OCI-LY7 (cell line): ENCODE data around the gene VSNL1. TPM values are rescaled to one million over a fixed set of nuclear protein-coding genes. Genes with fewer than 3 reads are reported as not detected.

Experiments
- BruUV-seq: library from RNA; stranded (reverse); fragments of 400-500 nt; replicated peaks from 2 replicates; lab custom pipeline; 2021; lab: Mats Ljungman, UMichigan
- CTCF ChIA-PET: fragments of 300-600 bp; sonication (Branson Sonifier 250); formaldehyde crosslinking; loops from one replicate; lab custom pipeline; 2022; ENCODE audit warnings: antibody characterized with exemption; ENCODE audit not compliant: unreplicated experiment; lab: Charles Lee
- POLR2A ChIA-PET: fragments of 300-600 bp; sonication (Branson Sonifier 250); formaldehyde crosslinking; loops from one replicate; lab custom pipeline; 2022; ENCODE audit warnings: antibody characterized with exemption; lab: Charles Lee
- DNase-seq: peaks from one replicate; pipeline ENCODE4 v3.0.0-alpha.2; 2015; ENCODE audit warnings: low spot score
- H2AFZ ChIP-seq: fragments of 200-600 bp; sonication (generic), shearing (Covaris generic); 2 replicates; pipeline ENCODE4 v1.6.1; 2014; ENCODE audit warnings: mild to moderate bottlenecking, antibody characterized with exemption, low read length, moderate library complexity
- H3K27ac ChIP-seq: fragments of 200-600 bp; sonication (generic); 2 replicates; pipeline ENCODE4 v1.5.1; 2014; ENCODE audit warnings: mixed run types, low read depth, mild to moderate bottlenecking, moderate library complexity, low read length, inconsistent platforms; ENCODE audit not compliant: poor library complexity, severe bottlenecking
- H3K36me3 ChIP-seq: fragments of 200-600 bp; sonication (generic); 2 replicates; pipeline ENCODE4 v1.6.1; 2014; ENCODE audit warnings: mild to moderate bottlenecking, antibody characterized with exemption, low read length, moderate library complexity, mixed read lengths; ENCODE audit not compliant: insufficient read depth
- H3K4me1 ChIP-seq: fragments of 200-600 bp; sonication (generic); 2 replicates; pipeline ENCODE4 v1.5.1; 2014; ENCODE audit warnings: mild to moderate bottlenecking, low read length; ENCODE audit not compliant: insufficient read depth, poor library complexity, severe bottlenecking
- H3K4me2 ChIP-seq: fragments of 200-600 bp; sonication (generic); 2 replicates; pipeline ENCODE4 v1.6.1; 2014; ENCODE audit warnings: mild to moderate bottlenecking, low read length
- H3K4me3 ChIP-seq: fragments of 200-600 bp; sonication (generic); 2 replicates; pipeline ENCODE4 v1.5.1; 2014; ENCODE audit warnings: mild to moderate bottlenecking, low read depth, low read length; ENCODE audit not compliant: poor library complexity, severe bottlenecking
- H3K79me2 ChIP-seq: fragments of 200-600 bp; sonication (generic); 2 replicates; pipeline ENCODE4 v1.6.1; 2016; ENCODE audit warnings: low read depth, mild to moderate bottlenecking, low read length, moderate library complexity, mixed read lengths; ENCODE audit not compliant: insufficient read depth
- H3K9me2 ChIP-seq: fragments of 200-600 bp; sonication (generic); 2 replicates; pipeline ENCODE4 v1.6.1; 2016; ENCODE audit warnings: mild to moderate bottlenecking, low read length, mixed read lengths; ENCODE audit not compliant: insufficient read depth
- H3K9me3 ChIP-seq: fragments of 200-600 bp; sonication (generic); 2 replicates; pipeline ENCODE4 v1.6.1; 2014; ENCODE audit warnings: mild to moderate bottlenecking, mixed run types, low read length, mixed read lengths
- H4K20me1 ChIP-seq: fragments of 200-600 bp; sonication (generic); 2 replicates; pipeline ENCODE4 v1.6.1; 2014; ENCODE audit warnings: mild to moderate bottlenecking, antibody characterized with exemption, low read length, moderate library complexity, mixed read lengths; ENCODE audit not compliant: insufficient read depth
- CTCF ChIP-seq: fragments of 200-600 bp; sonication (generic); conservative IDR thresholded peaks from 2 replicates; pipeline ENCODE4 v1.5.1; 2014; ENCODE audit warnings: mild to moderate bottlenecking, antibody characterized with exemption, low read length, moderate library complexity, mixed read lengths
- EZH2phosphoT487 ChIP-seq: fragments of 200-600 bp; sonication (generic); IDR thresholded peaks from 2 replicates; pipeline ENCODE4 v1.6.1; 2018; ENCODE audit warnings: low read depth, borderline replicate concordance, mild to moderate bottlenecking, mixed run types, antibody characterized with exemption, low read length, moderate library complexity, mixed read lengths
- intact Hi-C: fragments of 100-400 bp; cut with micrococcal nuclease; formaldehyde crosslinking; loops from one replicate; pipeline ENCODE4 v1.10.0; 2022; ENCODE audit not compliant: unreplicated experiment
- total RNA-seq, 2 experiments: library from RNA; depleted of rRNA in 1 of 2; stranded (reverse); fragments of >200 nt in 1 of 2; shearing (Covaris generic) in 1 of 2; gene quantifications; 2 replicates each; pipeline ENCODE4 v1.2.3, GENCODE V29; 2014 to 2022

Gene VSNL1
- total RNA-seq, 2 experiments from 2014 or later: not detected

- no peak for DNase-seq
- POLR2A ChIA-PET: interaction anchor here (0.6 kb wide), 2 partner anchors 38 to 1183 kb away, joined by 3 read pairs; no protein-coding TSS in a partner anchor
- Histone ChIP-seq H3K4me1 (no peaks in the 10 kb centered on the region), H3K4me2 (no peak overlapping the region), H3K36me3 (no peaks in the 10 kb centered on the region), H3K79me2 (no peaks in the 10 kb centered on the region), H3K9me3 (no peaks in the 10 kb centered on the region), H3K9me2 (no peaks in the 10 kb centered on the region), H2AFZ (no peak overlapping the region), H3K4me3 (no peak overlapping the region), H3K27ac (no peak overlapping the region), H4K20me1 (no peaks in the 10 kb centered on the region)
- BruUV-seq: no TSS peak
- intact Hi-C loops: loop anchor here (5.0 kb wide), 1 partner anchor 277 kb away; no protein-coding TSS in a partner anchor
- CTCF ChIA-PET: no interaction called here
- TF ChIP-seq EZH2phosphoT487 (no peak), CTCF (no peak)
Measured at GRCh38 chr2:17640406-17640805, 99.9 kb downstream of the VSNL1 start.

DNA sequence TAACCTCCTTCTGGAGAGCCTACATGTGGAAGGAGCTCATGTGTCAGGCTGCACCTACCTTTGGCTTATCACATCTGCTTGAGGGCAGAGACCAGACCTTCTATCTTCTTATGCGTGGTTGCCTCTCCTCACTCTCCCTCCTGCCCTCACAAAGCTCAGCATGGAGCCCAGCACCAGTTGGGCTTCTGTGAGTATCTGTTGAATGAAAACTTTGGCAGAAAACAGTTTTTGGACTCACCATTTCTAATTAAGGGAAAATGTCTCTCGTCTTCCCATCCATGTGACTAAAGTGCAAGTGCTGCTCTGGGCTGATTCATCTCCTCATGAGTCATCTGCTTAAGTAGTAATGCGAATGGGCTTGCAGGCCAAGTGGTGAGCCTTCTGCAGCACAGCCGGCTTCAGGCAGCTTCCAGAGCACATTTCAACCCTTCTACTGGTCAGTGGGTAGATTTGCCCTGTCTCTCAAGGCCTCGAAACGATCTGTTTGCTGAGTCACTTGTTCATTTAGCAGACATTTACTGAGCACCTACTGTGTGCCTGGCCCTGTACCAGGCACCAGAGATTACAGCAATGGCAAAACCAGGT is 102.6 kb downstream of the VSNL1 start:
- H3K27ac ChIP-seq: no peak overlapping the region
- H3K4me3 ChIP-seq: no peak overlapping the region
- H3K36me3 ChIP-seq: no peaks in the 10 kb centered on the region
- no TSS peak for BruUV-seq
- CTCF ChIA-PET: interaction anchor here (0.5 kb wide), 1 partner anchor 303 kb away, joined by 7 read pairs; no protein-coding TSS in a partner anchor
- no peaks in the 10 kb centered on the region for H4K20me1 ChIP-seq
- H3K4me2 ChIP-seq: no peak overlapping the region
- intact Hi-C loops: loop anchor here (5.0 kb wide), 1 partner anchor 274 kb away; no protein-coding TSS in a partner anchor
- no peak for TF ChIP-seq CTCF
- TF ChIP-seq EZH2phosphoT487: no peak
- no peak for DNase-seq
- H3K4me1 ChIP-seq: peaks cover 5% of the 10 kb centered on the region
- H3K9me2 ChIP-seq: no peaks in the 10 kb centered on the region
- H3K79me2 ChIP-seq: no peaks in the 10 kb centered on the region
- H3K9me3 ChIP-seq: no peaks in the 10 kb centered on the region
- H2AFZ ChIP-seq: no peak overlapping the region
- POLR2A ChIA-PET: interaction anchor here (0.5 kb wide), 1 partner anchor 173 kb away, joined by 5 read pairs; no protein-coding TSS in a partner anchor
